Activated gamma-delta T cell (primary cell): Measurements from ENCODE around the gene ULK4.

Experiments
- DNase-seq: peaks from one replicate; lab custom pipeline; 2025; lab: John Stamatoyannopoulos, UW

Gene ULK4

GRCh38 chr3:41357271-41357670 is 604.6 kb downstream of the ULK4 start:
- no peak for DNase-seq

DNA sequence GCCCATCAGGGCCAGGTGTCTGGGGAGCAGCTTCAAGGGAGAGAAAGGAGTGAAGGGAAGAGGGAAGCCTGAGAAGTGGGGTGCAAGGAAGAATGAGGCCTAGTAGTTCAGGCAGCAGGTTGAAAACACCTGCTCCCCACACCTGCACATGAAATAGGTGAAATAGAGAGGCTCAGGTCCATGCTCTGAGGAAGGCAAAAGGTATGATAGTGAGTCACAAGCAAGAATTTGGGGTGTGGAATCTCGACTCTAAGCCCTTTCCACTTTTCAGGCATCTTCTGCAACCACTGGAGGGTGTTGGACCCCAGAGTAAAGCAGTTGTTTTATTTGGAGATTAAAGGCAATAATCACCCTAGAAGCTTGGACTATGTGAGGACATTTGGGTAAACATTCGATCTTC is 605.1 kb downstream of the ULK4 start:
- DNase-seq, result no peak

GRCh38 chr3:41352510-41352909 is 609.4 kb downstream of the ULK4 start:
- DNase-seq, result no peak

DNA sequence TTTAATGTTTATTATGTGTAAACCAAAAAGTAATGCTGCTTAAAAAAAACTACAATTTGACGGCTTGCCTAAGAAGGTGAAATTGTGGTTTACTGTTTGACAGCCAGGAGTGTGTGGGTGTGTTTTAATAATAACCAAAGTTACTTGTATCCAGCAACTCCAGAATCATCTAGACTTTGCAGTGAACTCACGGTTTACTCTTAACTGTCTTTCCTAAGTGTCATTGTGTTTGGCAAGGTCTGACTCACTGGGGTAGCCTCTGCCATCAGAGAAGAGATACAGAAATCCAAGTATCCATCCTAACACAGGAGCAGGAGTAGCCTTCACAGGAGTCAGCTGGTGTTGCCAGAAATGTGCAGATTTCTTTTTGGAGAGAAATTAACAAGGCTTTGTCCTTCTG is 611.5 kb downstream of the ULK4 start:
- no peak for DNase-seq

DNA sequence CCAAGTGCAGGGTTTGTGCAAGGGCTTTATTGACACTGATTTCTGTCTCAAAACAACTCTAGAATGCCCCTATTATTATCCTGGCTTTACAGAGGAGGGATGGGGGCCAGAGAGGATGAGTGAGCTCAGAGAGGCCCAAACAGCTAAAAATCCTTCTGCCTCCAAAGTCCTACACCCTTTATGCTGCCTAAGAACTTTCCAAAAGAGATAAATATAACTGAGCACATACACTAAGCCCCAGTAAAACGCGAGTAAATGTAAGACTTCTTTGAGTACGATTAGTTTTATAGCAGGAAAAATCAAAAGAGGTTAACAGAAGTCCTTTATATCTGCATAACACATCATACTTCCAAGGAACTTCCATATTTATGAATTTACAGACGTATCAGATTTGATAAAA is 613.5 kb downstream of the ULK4 start:
- no peak for DNase-seq

- no peak for DNase-seq
These were observed 615.1 kb downstream of the ULK4 start for GRCh38 chr3:41346698-41347270.

DNA sequence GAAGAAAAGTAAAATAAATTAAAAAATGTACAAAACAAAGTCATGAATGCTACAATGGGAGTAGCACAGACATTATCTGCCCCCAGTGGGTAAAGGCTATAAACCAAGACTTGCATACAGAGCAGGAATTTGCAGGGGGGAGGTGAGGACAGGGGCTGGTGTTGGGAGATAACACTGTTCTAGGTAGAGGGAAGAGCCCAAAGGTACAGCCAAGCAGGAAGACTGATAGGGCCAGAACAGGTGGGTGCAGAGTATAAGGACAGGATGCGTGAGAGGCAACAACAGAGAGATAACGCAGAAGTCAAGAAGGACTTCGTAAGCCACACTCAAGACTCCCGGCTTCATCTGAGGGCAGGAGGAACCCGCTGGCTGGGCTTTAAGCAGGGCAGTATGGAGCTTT is 616.1 kb downstream of the ULK4 start:
- no peak for DNase-seq

DNA sequence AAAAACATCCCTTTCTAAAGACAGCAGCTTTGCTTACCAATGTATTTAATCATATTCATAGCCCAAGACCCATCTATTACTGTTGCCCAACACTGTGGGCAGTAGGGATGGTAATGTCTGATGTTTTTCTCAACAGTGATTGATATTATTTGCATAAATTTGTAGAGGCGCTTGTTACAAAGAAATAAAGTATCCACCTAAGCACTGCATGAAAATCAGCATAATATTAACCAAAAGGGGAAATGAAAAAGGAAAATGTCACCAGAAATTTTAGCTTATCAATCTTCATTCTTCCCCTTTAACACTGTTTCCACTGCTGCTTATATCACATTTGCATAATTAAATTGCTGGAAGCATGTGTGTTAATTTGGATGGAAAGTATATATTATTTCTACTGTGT is 622.1 kb downstream of the ULK4 start:
- DNase-seq, result no peak

- DNase-seq, result no peak
These were observed 623.6 kb downstream of the ULK4 start for GRCh38 chr3:41338276-41338675.

DNA sequence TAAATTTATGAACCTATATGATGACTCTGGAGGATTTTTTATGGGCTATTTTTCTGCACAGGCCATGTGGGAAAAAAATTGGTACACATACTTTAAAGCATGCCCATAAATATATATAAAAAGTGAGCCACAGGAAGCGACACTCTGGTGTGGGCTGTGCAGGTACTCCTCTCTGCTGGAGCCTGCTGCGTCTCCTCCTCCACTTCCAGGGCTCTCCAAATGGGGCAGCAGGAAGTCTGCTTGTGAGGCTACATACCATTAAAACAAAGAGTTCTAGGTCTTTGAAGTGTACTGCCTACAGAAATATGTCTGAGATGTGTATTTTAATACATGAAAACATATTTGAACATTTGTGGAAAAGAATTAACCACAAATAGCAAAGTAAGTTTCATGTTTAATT is 627.5 kb downstream of the ULK4 start:
- DNase-seq, result no peak

DNA sequence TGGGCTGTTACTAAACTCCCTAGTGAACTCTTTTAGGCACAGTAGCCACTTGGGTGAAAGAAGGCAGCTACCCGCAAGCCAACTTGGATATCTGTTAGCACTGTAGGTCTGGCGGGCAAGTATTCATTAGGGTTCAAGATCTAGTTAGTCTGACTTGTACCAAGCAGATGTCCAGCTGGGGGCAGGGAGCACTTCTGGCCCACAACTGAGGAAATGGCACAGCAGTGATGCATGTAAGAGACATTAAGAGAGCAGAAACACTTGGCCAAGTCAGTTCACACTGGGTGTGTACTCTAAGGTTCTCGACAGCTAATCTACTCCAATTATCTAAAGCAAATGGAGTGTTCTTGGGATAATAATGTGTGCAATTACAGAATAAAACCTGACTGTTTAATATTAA is 630.9 kb downstream of the ULK4 start:
- DNase-seq, result no peak

DNA sequence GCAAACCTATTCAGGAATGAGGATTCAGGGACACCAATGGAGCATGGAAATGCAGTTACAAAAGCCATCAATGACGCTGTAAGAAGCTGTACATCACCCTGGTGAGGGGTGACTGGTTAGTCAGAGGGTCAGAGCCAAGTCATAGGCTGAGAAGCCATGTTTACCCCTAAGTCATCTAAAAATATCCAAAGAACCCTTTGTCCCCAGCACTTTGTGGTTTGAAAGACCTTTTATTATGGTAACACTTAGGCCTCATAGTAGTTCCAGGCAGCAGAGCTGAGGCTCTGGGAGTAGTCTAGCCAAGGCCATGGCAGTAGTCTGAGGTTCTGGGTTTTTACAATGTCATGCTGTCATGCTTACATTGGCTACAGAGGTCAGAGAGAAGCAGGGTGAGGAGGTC is 631.4 kb downstream of the ULK4 start:
- DNase-seq, result no peak

- no peak for DNase-seq
These were observed 632.0 kb downstream of the ULK4 start for GRCh38 chr3:41329881-41330280.

DNA sequence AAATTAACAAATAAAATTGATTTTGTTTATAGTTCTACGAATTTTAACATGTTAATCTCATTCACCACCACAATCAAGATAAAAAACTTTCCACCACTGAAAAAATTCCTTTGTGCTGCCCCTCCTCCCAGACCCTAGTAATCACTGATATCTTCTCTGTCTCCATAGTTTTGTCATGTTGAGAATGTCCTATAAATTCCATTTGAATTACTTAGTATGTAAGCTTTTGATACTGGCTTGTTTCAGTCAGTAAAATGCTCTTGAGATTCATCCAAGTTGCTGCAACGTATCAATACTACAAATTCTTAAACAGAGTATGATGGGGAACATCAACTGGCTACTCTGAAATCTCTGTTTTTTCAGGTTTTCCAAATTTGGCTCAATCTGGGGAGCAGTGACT is 633.0 kb downstream of the ULK4 start:
- no peak for DNase-seq

GRCh38 chr3:41327718-41328117 is 634.2 kb downstream of the ULK4 start:
- DNase-seq, result no peak

DNA sequence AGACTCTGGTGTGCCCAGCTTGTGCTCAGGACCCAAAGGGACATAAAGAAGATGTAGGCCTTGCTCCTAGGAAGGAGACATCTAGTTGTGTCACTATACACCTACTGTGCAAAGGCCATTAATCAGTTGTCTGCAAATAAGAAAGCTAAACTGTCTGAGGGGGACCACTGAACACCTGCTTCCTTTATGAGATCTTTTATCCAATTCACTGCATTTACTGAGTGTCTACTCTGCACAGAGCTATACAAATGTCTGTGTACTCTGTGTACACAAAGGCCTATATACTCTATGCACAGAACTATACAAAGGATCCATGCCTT is 637.8 kb downstream of the ULK4 start:
- DNase-seq, result no peak

DNA sequence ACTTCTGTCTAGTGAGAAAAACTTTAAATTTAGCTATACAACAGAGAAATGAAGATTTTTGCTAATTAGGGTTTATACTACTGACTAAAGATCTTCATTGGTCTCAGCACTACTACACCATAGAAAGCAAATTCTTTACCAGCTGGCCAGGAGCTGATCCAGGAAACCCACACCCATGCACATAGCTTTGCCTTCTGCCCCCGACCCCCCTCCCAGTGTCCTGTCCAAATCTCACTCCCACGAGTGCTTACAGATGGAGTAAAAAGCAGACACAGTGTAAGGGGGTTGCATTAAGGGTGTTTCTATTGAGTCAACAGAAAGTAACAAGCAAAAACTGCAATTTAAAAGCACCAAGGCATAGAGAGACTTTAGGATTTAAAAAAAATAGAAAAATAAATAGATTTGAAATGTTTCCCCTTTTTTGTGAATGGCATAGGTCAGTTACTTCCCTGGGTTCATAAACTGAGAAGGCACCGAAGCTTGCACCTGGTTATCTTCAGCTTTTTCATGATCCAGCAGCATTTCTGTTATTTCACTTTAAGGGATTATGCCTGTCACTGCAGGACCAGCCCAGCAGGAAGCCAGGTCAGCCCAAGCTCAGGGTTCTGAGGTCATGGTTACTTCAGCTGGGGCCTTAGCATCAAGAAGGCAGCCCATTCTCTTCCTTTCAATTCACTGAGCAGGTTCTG is 638.3 kb downstream of the ULK4 start:
- DNase-seq, result no peak

GRCh38 chr3:41321642-41321980 is 640.3 kb downstream of the ULK4 start:
- DNase-seq, result no peak

GRCh38 chr3:41320953-41321641 is 640.8 kb downstream of the ULK4 start:
- DNase-seq, result no peak

GRCh38 chr3:41318520-41318919 is 643.4 kb downstream of the ULK4 start:
- DNase-seq, result no peak

GRCh38 chr3:41317718-41318117 is 644.2 kb downstream of the ULK4 start:
- no peak for DNase-seq

DNA sequence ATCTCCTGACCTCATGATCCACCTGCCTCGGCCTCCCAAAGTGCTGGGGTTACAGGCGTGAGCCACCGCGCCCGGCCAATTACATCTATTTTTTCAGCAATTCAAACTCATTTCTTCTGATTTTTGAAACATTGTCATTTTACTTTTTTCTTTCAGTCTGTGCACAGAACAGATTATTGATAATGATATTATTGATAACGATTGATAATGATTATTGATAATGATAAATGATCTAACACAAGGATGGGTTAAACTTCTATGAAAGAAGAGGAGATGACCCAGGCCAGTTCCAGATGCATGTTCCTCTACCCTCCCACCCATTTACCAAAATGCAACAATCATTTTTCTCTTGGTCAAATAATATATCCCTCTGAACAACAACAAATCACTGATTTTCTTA is 644.6 kb downstream of the ULK4 start:
- DNase-seq, result no peak

DNA sequence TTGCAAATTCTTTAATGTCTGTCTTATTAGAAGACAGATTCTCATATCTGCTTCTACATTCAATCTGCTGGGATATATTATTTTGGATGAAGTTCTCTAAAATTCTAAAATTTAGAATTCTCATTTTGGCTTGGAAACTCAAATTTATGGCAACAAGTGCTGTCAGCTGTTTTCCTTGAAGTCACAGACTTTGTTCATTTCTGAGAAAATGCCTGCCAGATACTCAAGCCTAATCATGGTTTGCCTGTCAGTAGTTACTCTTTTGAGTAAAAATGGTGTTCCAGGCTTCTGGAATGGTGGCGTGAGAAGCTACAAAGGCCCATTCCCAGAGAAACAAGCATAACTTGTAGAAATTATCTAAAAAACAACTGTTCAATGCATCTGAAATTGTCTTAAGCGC is 646.8 kb downstream of the ULK4 start:
- no peak for DNase-seq

DNA sequence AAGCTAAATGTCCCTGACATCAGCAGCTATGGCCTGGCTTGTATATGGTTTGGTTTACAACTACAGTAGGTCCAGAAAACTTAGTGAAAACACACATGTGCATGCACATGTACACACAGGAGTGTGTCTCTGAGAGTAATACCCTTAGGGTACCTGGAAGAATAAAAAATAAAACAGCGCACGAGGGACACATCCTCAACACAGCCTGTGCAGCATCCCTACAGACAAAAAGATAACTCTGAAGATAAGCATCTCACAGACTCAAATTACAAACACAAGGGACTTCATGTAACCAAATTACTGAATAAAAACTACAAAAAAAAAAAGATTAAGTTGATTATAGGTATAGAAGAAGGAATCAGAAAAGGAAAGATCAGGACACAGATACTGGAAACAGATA is 653.8 kb downstream of the ULK4 start:
- DNase-seq, result no peak
